ENCODE results near the gene DCAF16. TPM values are rescaled to one million over a fixed set of nuclear protein-coding genes. Genes with fewer than 3 reads are reported as not detected.
"Not testable (repeated sequence)": the region's sequence is repeated elsewhere in the genome, so short reads cannot be mapped to it uniquely, and the experiment has no call there.

The DCAF16 gene
- 18.1 TPM for polyA plus RNA-seq (2013, experiment 1 of 2)
- polyA plus RNA-seq (2013, experiment 2 of 2), result 18.7 TPM

DNA sequence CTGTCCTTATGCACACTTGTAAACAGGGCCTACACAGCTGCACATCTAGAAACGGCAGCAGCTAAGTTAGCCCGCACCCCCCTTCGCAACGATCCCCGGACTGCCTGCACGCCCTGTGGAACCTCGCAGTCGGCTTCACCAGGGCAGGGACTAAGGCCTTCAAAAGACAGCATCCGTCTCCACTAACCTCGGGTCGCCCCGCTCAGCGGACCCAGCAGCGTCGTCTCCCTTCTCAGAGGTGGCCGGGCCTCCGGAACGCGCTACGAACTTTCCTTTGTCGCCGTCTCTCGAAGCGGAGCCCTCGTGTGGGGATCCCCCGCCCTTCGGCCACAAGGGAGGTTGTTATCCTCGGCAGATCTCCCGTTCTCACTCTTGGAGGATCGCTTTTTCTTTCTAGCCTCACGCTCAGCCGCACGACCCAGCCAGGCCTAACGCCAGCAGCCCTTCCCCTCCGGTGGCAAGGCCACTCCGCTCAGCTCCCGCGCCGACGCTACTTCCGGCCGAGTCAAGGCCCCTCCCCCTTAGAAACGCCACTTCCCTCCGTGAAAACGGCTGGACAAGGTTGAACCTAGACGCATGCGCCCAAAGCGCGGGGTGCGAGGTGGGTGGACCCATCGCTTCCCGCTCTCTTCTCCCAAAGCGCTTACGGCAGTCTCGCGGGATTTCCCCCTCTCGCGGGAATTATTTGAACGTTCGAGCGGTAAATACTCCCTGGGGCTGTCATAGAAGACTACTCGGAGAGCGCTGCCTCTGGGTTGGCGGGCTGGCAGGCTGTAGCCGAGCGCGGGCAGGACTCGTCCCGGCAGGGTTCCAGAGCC, at the start of gene DCAF16, which contains the start of gene NCAPG:
DCAF16 (minus strand) TSS at position 498 of the 818 bp plus-strand sequence. CDS start 6,616 bp downstream, outside the sequence.
NCAPG (plus strand) TSS at position 720 of the 818 bp plus-strand sequence. CDS start 99 bp downstream, outside the sequence.
- WGBS, 2 experiments (ENCODE audit: insufficient coverage in 2 of 2), result 0% methylated on average over 60 to 66 of the region's 69 CpGs
- Histone ChIP-seq H3K4me3 (ENCODE audit: extremely low read depth, insufficient read depth, low read length, poor library complexity, severe bottlenecking) (peak within 1 kb of the TSS; percentile 87), H3K9me3 (ENCODE audit: control insufficient read depth, low read length) (no peaks in the 10 kb centered on the region), H3K4me1 (ENCODE audit: control insufficient read depth, insufficient read depth, low read length, poor library complexity, severe bottlenecking) (no peaks in the 10 kb centered on the region), H3K27ac (ENCODE audit: low read depth, low read length, severe bottlenecking) (peak within 1 kb of the TSS; percentile 94), H3K36me3 (ENCODE audit: control insufficient read depth, insufficient read depth, low read length) (peaks cover 21% of the 10 kb centered on the region)

DNA sequence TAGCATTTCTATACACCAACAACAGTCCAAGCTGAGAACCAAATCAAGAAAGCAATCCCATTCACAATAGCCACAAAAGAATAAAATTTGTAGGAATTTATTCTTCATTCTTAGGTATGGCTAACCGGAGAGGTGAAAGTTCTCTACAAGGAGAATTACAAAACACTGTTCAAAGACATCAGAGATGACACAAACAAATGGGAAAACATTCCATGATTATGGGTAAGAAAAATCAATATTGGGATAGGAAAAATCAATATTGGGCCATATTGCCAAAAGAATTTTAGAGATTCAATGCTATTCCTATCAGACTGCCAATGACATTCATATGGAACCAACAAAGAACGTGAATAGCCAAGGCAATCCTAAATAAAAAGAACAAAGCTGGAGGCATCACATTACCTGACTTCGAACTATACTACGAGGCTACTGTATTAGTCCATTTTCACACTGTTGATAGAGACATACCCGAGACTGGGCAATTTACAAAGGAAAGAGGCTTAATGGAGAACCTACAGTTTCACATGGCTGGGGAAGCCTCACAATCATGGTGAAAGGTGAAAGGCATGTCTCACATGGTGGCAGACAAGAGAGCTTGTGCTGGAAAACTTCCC, 49.3 kb upstream of the DCAF16 start:
- Histone ChIP-seq H3K4me1 (ENCODE audit: control insufficient read depth, insufficient read depth, low read length, poor library complexity, severe bottlenecking) (no peaks in the 10 kb centered on the region), H3K27ac (ENCODE audit: low read depth, low read length, severe bottlenecking) (no peak overlapping the region), H3K36me3 (ENCODE audit: control insufficient read depth, insufficient read depth, low read length) (peaks cover 9% of the 10 kb centered on the region), H3K4me3 (ENCODE audit: extremely low read depth, insufficient read depth, low read length, poor library complexity, severe bottlenecking) (no peak overlapping the region), H3K9me3 (ENCODE audit: control insufficient read depth, low read length) (peaks cover 17% of the 10 kb centered on the region)
- 92 to 100% methylated on average over 3 to 4 of the region's 5 CpGs for WGBS, 2 experiments (ENCODE audit: insufficient coverage in 2 of 2)

DNA sequence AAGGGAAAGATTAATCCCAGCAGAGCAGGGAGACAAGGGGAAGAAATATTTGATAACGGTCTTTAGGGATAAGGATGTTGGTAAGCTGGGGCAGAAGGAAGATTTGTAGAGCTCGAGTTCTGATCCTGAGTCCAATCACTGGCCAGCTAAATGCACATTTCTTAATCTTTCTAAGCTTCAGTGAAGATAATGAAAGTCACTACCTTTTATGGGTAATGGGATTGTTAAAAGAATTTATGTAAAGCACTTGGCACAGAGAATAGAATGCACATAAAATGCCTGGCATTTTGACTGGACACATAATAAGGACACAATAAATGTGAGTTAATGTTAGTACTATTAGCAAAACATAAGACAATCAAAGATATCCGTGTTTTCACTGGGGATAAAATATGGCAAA, 43.5 kb upstream of the DCAF16 start:
- Histone ChIP-seq H3K9me3 (ENCODE audit: control insufficient read depth, low read length) (no peaks in the 10 kb centered on the region), H3K36me3 (ENCODE audit: control insufficient read depth, insufficient read depth, low read length) (no peaks in the 10 kb centered on the region), H3K27ac (ENCODE audit: low read depth, low read length, severe bottlenecking) (no peak overlapping the region), H3K4me1 (ENCODE audit: control insufficient read depth, insufficient read depth, low read length, poor library complexity, severe bottlenecking) (no peaks in the 10 kb centered on the region), H3K4me3 (ENCODE audit: extremely low read depth, insufficient read depth, low read length, poor library complexity, severe bottlenecking) (no peak overlapping the region)
- 100% methylated on average over 1 of the region's 3 CpGs for WGBS, 2 experiments (ENCODE audit: insufficient coverage in 2 of 2)

DNA sequence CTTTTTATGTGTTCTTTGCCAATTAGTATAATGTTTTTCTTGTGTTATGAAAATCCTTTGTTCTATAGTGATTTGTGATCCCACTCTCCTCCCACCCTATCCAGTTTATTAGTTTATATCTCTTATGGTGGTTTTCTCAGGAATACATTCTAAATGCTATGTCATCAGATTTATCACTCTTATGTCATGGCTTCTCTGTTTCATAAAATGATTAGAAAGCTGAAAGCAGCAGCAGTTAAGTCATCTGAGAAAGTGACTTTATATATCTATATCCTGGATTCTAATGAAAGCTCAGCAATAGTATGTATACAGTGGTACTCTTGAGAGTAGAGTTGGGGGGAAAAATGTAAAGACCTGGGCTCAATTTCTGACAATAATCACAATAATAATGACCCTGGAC, 41.4 kb upstream of the DCAF16 start:
- Histone ChIP-seq H3K4me3 (ENCODE audit: extremely low read depth, insufficient read depth, low read length, poor library complexity, severe bottlenecking) (no peak overlapping the region), H3K4me1 (ENCODE audit: control insufficient read depth, insufficient read depth, low read length, poor library complexity, severe bottlenecking) (no peaks in the 10 kb centered on the region), H3K9me3 (ENCODE audit: control insufficient read depth, low read length) (peaks cover 7% of the 10 kb centered on the region), H3K27ac (ENCODE audit: low read depth, low read length, severe bottlenecking) (no peak overlapping the region), H3K36me3 (ENCODE audit: control insufficient read depth, insufficient read depth, low read length) (peaks cover 4% of the 10 kb centered on the region)

DNA sequence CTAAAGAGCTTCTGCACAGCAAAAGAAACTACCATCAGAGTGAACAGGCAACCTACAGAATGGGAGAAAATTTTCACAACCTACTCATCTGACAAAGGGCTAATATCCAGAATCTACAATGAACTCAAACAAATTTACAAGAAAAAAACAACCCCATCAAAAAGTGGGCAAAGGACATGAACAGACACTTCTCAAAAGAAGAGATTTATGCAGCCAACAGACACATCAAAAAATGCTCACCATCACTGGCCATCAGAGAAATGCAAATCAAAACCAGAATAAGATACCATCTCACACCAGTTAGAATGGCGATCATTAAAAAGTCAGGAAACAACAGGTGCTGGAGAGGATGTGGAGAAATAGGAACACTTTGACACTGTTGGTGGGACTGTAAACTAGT, 39.7 kb upstream of the DCAF16 start:
- H3K4me3 ChIP-seq (ENCODE audit: extremely low read depth, insufficient read depth, low read length, poor library complexity, severe bottlenecking); H3K4me1 ChIP-seq (ENCODE audit: control insufficient read depth, insufficient read depth, low read length, poor library complexity, severe bottlenecking); H3K27ac ChIP-seq (ENCODE audit: low read depth, low read length, severe bottlenecking): not testable (repeated sequence)
- WGBS, 2 experiments (ENCODE audit: insufficient coverage in 2 of 2), result no CpG with 5 or more reads among the region's 1 CpG
- peaks cover 17% of the 10 kb centered on the region for H3K9me3 ChIP-seq (ENCODE audit: control insufficient read depth, low read length)
- H3K36me3 ChIP-seq (ENCODE audit: control insufficient read depth, insufficient read depth, low read length), result peaks cover 20% of the 10 kb centered on the region

DNA sequence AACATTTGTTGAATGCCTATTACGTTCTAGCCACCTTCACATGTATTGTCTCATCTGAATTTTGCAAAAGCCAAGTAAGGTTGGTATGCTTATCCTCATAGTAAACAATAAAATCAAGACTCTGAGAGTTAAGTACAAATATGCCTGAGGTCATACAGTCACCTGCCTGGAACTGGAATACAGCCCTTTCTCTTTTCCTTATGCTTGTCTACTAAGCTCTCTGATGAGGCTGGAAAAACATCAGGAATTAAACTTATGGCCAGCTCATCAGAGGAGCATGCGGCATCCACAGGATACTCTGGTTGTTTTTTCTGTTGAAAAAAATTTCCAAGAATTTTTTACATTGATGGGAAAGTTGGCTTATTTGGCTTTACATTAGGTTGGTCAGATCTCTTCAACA, 35.7 kb upstream of the DCAF16 start:
- 92% methylated on average over 2 of the region's 2 CpGs; no CpG with 5 or more reads in 1 of the 2 experiments for WGBS, 2 experiments (ENCODE audit: insufficient coverage in 2 of 2)
- peaks cover 55% of the 10 kb centered on the region for H3K36me3 ChIP-seq (ENCODE audit: control insufficient read depth, insufficient read depth, low read length)
- H3K9me3 ChIP-seq (ENCODE audit: control insufficient read depth, low read length), result peaks cover 17% of the 10 kb centered on the region
- H3K4me3 ChIP-seq (ENCODE audit: extremely low read depth, insufficient read depth, low read length, poor library complexity, severe bottlenecking), result no peak overlapping the region
- no peaks in the 10 kb centered on the region for H3K4me1 ChIP-seq (ENCODE audit: control insufficient read depth, insufficient read depth, low read length, poor library complexity, severe bottlenecking)
- H3K27ac ChIP-seq (ENCODE audit: low read depth, low read length, severe bottlenecking), result peak overlapping the region; percentile 6

DNA sequence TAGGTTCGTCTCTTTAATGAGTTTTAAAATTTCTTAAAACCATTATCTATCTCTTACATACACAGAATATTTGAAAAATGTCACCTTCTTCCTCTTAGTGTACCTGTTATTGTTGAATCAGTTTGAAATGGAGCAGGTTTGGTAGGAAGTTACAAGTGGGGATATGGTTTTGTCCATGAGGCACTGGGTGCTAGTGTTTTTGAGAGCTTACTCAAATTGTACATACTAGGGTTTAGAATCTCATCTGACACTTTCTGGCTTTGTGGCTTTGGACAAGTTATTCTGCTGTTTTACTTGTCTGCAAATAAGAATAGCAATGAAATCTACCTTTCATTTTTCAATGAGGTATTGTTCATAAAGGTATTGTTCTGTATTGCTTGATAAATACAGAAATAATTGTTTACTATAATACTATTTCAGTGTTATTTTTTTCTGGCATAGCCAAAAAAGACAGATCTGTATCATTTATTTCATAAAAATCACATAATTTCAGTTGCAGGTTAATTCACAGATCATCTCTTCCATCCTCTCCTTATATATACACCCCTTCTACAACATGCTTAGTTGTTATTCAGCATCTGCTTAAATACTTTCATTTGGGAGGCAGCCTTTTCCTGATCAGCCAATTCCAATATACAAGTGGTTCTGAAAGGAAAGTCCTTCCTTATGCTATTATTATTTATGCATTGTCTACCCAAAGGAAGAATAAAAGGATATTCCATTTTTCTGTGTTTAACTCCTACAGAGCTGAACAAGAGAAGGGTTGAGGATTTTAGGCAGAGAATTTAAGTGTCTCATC, 13.5 kb upstream of the DCAF16 start:
- Histone ChIP-seq H3K9me3 (ENCODE audit: control insufficient read depth, low read length) (no peaks in the 10 kb centered on the region), H3K36me3 (ENCODE audit: control insufficient read depth, insufficient read depth, low read length) (peaks cover 48% of the 10 kb centered on the region), H3K4me1 (ENCODE audit: control insufficient read depth, insufficient read depth, low read length, poor library complexity, severe bottlenecking) (no peaks in the 10 kb centered on the region), H3K4me3 (ENCODE audit: extremely low read depth, insufficient read depth, low read length, poor library complexity, severe bottlenecking) (no peak overlapping the region), H3K27ac (ENCODE audit: low read depth, low read length, severe bottlenecking) (no peak overlapping the region)
- WGBS, 2 experiments (ENCODE audit: insufficient coverage in 2 of 2), result no CpG with 5 or more reads among the region's 1 CpG

DNA sequence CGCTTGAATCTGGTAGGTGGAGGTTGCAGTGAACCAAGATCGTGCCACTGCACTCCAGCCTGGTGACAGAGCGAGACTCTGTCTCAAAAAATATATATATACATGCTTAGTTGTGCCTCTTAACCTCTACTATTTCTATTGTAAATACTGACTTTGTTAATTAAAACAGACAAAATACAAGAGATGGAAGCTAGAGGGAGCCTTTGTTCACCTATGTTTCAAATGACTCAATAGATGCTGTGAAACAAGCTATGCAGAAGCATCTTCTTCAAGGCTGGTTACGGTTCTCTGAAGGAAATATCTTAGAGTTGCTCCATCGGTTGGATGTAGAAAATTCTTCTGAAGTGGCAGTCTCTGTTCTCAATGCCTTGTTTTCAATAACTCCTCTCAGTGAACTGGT, 6.5 kb upstream of the DCAF16 start:
- H3K4me3 ChIP-seq (ENCODE audit: extremely low read depth, insufficient read depth, low read length, poor library complexity, severe bottlenecking), result no peak overlapping the region
- WGBS, 2 experiments (ENCODE audit: insufficient coverage in 2 of 2), result 100% methylated on average over 2 to 3 of the region's 5 CpGs

DNA sequence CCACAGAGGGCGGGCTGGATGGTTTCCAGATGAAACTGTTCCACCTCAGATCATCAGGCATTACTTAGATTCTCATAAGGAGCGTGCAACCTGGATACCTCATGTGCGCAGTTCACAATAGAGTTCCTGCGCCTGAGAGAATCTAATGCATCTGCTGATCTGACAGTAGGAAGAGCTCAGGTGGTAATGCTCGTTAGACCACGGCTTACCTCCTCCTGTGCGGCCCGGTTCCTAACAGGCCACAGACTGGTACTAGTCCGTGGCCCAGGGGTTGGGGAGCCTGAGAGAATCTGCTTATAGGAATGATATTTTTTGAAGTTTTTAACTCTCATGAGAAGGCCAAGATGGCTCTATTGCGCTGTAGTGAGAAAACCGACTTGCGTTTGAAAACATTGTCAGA, 5.6 kb upstream of the DCAF16 start:
- Histone ChIP-seq H3K4me3 (ENCODE audit: extremely low read depth, insufficient read depth, low read length, poor library complexity, severe bottlenecking) (no peak overlapping the region), H3K4me1 (ENCODE audit: control insufficient read depth, insufficient read depth, low read length, poor library complexity, severe bottlenecking) (no peaks in the 10 kb centered on the region), H3K27ac (ENCODE audit: low read depth, low read length, severe bottlenecking) (no peak overlapping the region), H3K9me3 (ENCODE audit: control insufficient read depth, low read length) (no peaks in the 10 kb centered on the region), H3K36me3 (ENCODE audit: control insufficient read depth, insufficient read depth, low read length) (peaks cover 48% of the 10 kb centered on the region)
- WGBS, 2 experiments (ENCODE audit: insufficient coverage in 2 of 2), result 91 to 99% methylated on average over 10 to 11 of the region's 12 CpGs

More for the DNA sequence above, 6.5 kb upstream of the DCAF16 start:
- Histone ChIP-seq H3K4me1 (ENCODE audit: control insufficient read depth, insufficient read depth, low read length, poor library complexity, severe bottlenecking) (no peaks in the 10 kb centered on the region), H3K36me3 (ENCODE audit: control insufficient read depth, insufficient read depth, low read length) (peaks cover 48% of the 10 kb centered on the region), H3K9me3 (ENCODE audit: control insufficient read depth, low read length) (no peaks in the 10 kb centered on the region), H3K27ac (ENCODE audit: low read depth, low read length, severe bottlenecking) (no peak overlapping the region)

DNA sequence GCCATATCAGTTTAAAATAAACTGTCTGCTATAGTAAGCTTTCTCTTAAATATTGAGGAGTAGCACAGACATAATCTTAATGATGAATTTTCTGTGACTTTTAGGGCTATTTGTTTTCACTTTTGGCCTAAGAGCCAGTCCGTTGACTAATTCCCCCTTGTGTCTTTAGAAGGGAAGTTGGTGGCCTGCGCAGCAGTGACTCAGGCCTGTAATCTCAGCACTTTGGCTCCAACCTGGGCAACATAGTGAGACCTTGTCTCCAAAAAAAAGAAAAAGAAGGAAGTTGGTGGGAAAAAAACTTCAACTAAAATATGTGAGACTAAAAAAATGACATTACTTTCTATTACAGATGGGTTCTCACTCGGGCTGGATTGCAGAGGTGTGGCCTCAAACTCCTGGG, 3.6 kb upstream of the DCAF16 start:
- WGBS, 2 experiments (ENCODE audit: insufficient coverage in 2 of 2), result 90 to 100% methylated on average over 1 to 2 of the region's 3 CpGs
- Histone ChIP-seq H3K36me3 (ENCODE audit: control insufficient read depth, insufficient read depth, low read length) (peaks cover 42% of the 10 kb centered on the region), H3K4me3 (ENCODE audit: extremely low read depth, insufficient read depth, low read length, poor library complexity, severe bottlenecking) (no peak overlapping the region), H3K4me1 (ENCODE audit: control insufficient read depth, insufficient read depth, low read length, poor library complexity, severe bottlenecking) (no peaks in the 10 kb centered on the region), H3K27ac (ENCODE audit: low read depth, low read length, severe bottlenecking) (no peak overlapping the region), H3K9me3 (ENCODE audit: control insufficient read depth, low read length) (no peaks in the 10 kb centered on the region)
